Measurements from ENCODE around the gene DHX9. TPM values are rescaled to one million over a fixed set of nuclear protein-coding genes. Genes with fewer than 3 reads are reported as not detected.

Gene DHX9
- total and polyA plus RNA-seq, 12 donors, result 50.9 to 147 (median 89.8) TPM

DNA sequence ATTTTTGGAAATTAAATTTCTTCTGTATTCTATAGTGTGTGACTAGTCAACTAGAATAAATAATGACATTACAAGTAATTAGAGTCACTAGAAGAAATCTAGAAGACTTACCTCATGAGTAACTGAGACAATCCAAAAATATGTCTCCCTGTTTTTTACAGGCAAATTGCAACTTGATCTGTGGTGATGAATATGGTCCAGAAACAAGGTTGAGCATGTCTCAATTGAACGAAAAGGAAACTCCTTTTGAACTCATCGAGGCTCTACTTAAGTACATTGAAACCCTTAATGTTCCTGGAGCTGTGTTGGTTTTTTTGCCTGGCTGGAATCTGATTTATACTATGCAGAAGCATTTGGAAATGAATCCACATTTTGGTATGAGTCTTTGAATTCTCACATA, 36.7 kb downstream of the DHX9 start:
- H3K36me3 ChIP-seq (replicated peaks in 1 of 2), result peaks cover 0 to 99% of the 10 kb centered on the region in 2 donors
- intact Hi-C loops (cut with DNase I), result no loop called here
- no peaks in the 10 kb centered on the region for H3K9me3 ChIP-seq (replicated peaks in 1 of 3)
- WGBS, 4 donors, result 92 to 100% (median 93%) methylated on average over 2 of the region's 2 CpGs
- no peaks in the 10 kb centered on the region for H3K4me1 ChIP-seq (replicated peaks in 1 of 2)
- no peak overlapping the region for H3K4me3 ChIP-seq
- DNase-seq, result no peak
- TF ChIP-seq, protein P1, sequence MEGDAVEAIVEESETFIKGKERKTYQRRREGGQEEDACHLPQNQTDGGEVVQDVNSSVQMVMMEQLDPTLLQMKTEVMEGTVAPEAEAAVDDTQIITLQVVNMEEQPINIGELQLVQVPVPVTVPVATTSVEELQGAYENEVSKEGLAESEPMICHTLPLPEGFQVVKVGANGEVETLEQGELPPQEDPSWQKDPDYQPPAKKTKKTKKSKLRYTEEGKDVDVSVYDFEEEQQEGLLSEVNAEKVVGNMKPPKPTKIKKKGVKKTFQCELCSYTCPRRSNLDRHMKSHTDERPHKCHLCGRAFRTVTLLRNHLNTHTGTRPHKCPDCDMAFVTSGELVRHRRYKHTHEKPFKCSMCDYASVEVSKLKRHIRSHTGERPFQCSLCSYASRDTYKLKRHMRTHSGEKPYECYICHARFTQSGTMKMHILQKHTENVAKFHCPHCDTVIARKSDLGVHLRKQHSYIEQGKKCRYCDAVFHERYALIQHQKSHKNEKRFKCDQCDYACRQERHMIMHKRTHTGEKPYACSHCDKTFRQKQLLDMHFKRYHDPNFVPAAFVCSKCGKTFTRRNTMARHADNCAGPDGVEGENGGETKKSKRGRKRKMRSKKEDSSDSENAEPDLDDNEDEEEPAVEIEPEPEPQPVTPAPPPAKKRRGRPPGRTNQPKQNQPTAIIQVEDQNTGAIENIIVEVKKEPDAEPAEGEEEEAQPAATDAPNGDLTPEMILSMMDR (IDR thresholded peaks at IDR 0.05), result no peak
- TF ChIP-seq POLR2A (IDR thresholded peaks at IDR 0.05), result no peak
- H3K27me3 ChIP-seq, result no peaks in the 10 kb centered on the region
- no peak overlapping the region for H3K27ac ChIP-seq

DNA sequence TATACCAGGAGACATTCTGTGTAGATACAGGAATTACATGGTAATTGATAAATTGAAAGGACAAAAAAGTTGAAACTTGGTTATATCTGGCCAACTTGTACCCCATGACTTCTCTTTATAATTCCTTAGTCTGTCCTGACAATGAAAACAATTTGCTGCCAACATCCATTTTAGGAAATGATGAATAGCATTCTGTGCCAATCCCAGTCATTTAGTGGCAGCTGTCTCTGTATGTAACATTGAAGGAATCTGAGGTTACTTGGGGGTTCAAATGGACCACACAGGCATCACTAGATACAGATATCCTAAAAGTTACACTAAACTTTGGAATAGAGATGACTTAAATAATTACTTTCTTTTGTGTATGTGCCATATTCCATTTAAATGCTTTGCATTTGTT, 38.2 kb downstream of the DHX9 start:
- Histone ChIP-seq H3K27me3 (no peaks in the 10 kb centered on the region), H3K36me3 (replicated peaks in 1 of 2) (peaks cover 0 to 100% of the 10 kb centered on the region in 2 donors), H3K4me3 (no peak overlapping the region), H3K27ac (no peak overlapping the region), H3K4me1 (replicated peaks in 1 of 2) (no peaks in the 10 kb centered on the region), H3K9me3 (replicated peaks in 1 of 3) (no peaks in the 10 kb centered on the region)
- TF ChIP-seq POLR2A (IDR thresholded peaks at IDR 0.05), result no peak
- TF ChIP-seq, protein P1 (IDR thresholded peaks at IDR 0.05), result no peak
- DNase-seq, result no peak
- intact Hi-C loops (cut with DNase I), result no loop called here

DNA sequence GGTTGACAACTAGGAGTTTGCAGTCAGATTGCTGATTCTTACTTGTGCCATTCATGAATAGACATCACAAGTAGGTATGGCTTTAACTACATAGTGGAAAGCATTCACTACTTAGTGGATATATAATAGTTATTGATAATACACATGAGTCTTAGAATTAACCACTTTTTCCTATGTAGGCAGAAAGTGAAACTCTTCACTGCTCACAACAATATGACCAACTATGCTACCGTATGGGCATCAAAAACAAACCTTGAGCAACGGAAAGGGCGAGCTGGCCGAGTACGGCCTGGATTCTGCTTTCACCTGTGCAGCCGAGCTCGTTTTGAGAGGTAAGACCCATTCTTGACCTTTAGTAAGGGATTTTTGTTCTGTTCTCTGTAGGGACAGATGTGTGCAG, 38.7 kb downstream of the DHX9 start:
- no peaks in the 10 kb centered on the region for H3K4me1 ChIP-seq (replicated peaks in 1 of 2)
- 90 to 95% (median 92%) methylated on average over 7 of the region's 7 CpGs for WGBS, 4 donors
- no peaks in the 10 kb centered on the region for H3K27me3 ChIP-seq
- H3K4me3 ChIP-seq, result no peak overlapping the region
- H3K27ac ChIP-seq, result no peak overlapping the region
- peaks cover 0 to 100% of the 10 kb centered on the region in 2 donors for H3K36me3 ChIP-seq (replicated peaks in 1 of 2)
- intact Hi-C loops (cut with DNase I), result no loop called here
- no peak for DNase-seq
- H3K9me3 ChIP-seq (replicated peaks in 1 of 3), result no peaks in the 10 kb centered on the region
- no peak for TF ChIP-seq POLR2A (IDR thresholded peaks at IDR 0.05)
- TF ChIP-seq, protein P1 (IDR thresholded peaks at IDR 0.05), result no peak

DNA sequence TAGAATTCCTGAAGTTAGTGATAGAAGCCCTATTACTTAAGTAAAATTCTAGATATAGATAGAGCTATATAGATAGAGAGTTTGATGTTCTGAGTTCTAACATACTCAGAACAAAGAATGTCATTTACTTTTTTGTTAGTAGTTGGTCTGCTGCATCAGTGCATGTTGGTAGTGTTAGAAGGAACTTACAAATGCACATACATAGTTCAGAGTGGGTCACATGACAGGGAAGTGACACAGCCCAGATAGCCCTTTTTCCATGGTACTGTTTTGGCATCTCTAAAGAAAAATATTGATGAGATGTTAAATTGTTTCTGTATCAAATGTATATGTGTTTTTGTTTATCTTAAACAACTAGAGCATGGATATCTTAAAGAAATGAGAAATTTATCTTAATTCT, 45.7 kb downstream of the DHX9 start:
- H3K27ac ChIP-seq, result no peak overlapping the region
- no peak for DNase-seq
- no peaks in the 10 kb centered on the region for H3K27me3 ChIP-seq
- TF ChIP-seq, protein P1 (IDR thresholded peaks at IDR 0.05), result no peak
- TF ChIP-seq POLR2A (IDR thresholded peaks at IDR 0.05), result no peak
- H3K4me3 ChIP-seq, result no peak overlapping the region
- no peaks in the 10 kb centered on the region for H3K9me3 ChIP-seq (replicated peaks in 1 of 3)
- peaks cover 0 to 88% of the 10 kb centered on the region in 2 donors for H3K36me3 ChIP-seq (replicated peaks in 1 of 2)
- H3K4me1 ChIP-seq (replicated peaks in 1 of 2), result no peaks in the 10 kb centered on the region
- intact Hi-C loops (cut with DNase I), result no loop called here

All from adrenal gland (tissue), 12 donors.